Fibroblast of peridontal ligament (primary cell): ENCODE measurements around the gene SPHK2.
"Not testable (repeated sequence)": the region's sequence is repeated elsewhere in the genome, so short reads cannot be mapped to it uniquely, and the experiment has no call there.

Source experiments
- DNase-seq: peaks from one replicate; pipeline ENCODE4 v3.0.0-alpha.2; 2010; ENCODE audit errors: extremely low read depth

The SPHK2 gene

GRCh38 chr19:48618916-48619691 is at the start of gene SPHK2, which contains the start of gene RPL18:
Gene SPHK2, plus strand, starts transcription at chr19:48619506. Its CDS starts 1,009 bp downstream, at chr19:48620515.
Gene RPL18, minus strand, starts transcription at chr19:48619178. Its CDS starts 35 bp downstream, at chr19:48619143.
- peak; percentile 100 for DNase-seq

GRCh38 chr19:48569814-48570213 is 49.5 kb upstream of the SPHK2 start:
- peak; percentile 64 for DNase-seq

DNA sequence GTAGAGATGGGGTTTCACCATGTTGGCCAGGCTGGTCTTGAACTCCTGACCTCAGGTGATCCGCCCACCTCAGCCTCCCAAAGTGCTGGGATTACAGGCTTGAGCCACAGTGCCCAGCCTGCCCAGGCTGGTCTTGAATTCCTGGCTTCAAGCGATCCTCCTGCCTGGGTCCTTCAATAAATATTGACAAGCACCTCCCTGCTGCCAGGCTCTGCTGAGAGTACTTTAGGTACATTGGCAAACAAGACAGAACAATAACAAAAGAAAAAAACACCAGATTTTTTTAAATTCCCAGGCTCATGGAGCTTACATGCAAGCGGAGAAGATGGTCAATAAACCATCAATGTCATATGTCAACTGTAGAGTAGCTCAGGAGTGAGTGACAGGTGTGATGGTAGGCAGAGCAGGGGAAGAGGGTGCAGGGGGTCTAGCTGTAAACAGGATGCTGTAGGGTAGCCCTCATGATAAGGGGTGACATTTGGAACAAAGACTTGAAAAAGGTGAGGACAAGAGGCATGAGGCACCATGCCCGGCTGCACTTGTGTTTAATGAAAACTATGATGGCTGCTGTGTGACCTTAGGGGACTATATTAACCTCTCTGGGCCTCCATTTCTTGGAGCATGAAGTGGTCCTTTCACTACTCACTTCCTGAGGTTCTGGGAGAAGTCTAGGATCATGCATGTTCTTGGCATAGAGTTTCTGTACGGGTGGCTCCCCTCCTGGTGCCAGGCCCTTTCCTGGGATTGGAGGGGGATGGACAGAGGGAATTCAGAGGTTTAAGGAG is 47.7 kb upstream of the SPHK2 start:
- DNase-seq = no peak

DNA sequence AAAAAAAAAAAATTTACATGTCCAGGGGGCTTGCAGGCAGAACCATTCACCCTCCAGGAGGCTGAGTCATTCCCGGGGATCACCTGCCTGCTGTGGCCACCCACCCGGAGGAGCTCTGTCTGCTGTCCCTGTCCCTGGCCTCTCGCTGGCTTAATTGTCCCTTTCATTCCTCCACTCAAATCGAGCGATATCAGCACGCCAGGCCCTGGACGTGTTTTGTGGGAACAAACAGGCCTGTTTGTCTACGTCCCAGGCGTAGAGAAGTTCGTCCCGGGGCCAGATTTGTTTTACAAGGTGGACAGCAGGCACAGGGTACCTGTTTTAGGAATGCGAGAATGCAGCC is 46.2 kb upstream of the SPHK2 start:
- DNase-seq = no peak

DNA sequence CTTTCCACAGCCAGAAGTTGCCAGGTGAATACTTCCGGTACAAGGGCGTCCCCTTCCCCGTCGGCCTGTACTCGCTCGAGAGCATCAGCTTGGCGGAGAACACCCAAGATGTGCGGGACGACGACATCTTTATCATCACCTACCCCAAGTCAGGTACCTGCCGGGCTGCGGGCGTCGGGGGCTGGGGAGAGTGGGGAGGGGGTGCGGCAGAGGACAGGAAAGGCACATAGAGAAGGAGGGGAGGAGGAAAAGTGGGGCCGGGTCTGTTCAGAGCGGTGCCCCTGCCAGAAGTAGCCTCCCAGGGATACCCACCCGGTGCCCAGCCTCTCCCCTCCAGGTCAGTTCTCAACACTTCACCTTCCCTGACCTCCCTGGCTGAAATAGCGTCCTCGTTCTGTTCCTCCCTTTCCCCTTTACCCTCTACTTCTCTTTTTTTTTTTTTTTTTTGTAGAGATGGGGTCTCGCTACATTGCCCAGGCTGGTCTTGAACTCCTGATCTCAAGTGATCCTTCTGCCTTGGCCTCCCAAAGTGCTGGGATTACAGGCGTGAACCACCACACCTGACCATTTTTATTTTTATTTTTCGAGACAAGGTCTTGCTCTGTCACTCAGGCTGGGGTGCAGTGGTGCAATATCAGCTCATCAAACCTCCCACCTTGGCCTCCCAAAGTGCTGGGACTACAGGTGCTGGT is 43.2 kb upstream of the SPHK2 start:
- no peak for DNase-seq

- not testable (repeated sequence) for DNase-seq
These were observed 41.4 kb upstream of the SPHK2 start for GRCh38 chr19:48577908-48578307.

GRCh38 chr19:48578891-48579290 is 40.4 kb upstream of the SPHK2 start:
- no peak for DNase-seq

GRCh38 chr19:48582168-48582567 is 37.1 kb upstream of the SPHK2 start:
- no peak for DNase-seq

GRCh38 chr19:48587387-48587786 is 31.9 kb upstream of the SPHK2 start:
- DNase-seq = no peak

GRCh38 chr19:48588670-48589401 is 30.5 kb upstream of the SPHK2 start:
- DNase-seq = peak; percentile 76

DNA sequence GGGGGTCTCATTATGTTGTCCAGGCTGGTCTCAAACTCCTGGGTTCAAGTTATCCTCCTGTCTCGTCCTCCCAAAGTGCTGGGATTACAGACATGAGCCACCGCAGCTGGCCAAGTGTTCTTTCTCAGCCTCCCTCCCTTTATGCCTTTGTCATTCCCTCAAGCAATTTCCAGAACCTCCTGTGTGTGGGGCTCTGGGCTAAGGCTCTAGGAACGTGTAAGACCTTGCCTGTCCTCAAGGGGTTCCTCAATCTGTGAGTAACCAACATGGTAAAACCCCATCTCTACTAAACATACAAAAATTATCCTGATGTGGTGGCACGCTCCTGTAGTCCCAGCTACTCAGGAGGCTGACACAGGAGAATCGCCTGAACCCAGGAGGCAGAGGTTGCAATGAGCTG is 28.3 kb upstream of the SPHK2 start:
- no peak for DNase-seq

DNA sequence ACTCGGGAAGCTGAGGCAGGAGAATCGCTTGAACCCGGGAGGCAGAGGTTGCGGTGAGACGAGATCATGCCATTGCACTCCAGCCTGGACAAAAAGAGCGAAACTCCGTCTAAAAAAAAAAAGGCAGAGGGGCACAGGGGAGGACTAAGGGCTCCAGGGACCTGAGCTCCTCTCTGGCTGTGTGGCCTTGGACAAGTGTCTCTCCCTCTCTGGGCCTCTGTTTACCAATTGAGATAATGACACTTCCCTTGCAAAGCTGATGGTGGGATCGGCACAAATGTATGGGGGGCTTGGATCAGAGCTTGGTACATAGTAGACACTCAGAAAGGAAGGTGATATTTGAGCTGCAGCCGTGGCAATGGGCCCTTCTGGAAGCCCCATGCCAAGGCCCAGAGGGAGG is 24.1 kb upstream of the SPHK2 start:
- no peak for DNase-seq

- no peak for DNase-seq
These were observed 23.5 kb upstream of the SPHK2 start for GRCh38 chr19:48595833-48596232.

DNA sequence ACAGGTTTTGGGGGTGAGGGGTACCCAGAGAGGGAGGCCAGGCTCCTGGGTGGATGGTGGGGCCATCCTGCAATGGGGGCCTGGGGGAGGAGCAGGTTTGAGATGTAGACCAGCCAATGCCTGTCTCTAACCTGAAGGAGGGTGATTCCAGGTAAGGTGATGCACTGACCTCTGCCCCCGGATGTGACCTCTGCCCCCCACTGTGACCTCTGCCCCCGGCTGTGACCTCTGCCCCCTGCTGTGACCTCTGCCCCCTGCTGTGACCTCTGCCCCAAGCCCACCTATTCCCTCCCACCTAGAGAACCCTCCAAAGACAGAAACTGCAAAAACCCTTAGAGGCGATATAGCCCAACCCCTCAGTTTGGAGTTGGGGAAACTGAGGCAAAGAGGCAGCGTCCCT is 23.1 kb upstream of the SPHK2 start:
- DNase-seq = no peak

DNA sequence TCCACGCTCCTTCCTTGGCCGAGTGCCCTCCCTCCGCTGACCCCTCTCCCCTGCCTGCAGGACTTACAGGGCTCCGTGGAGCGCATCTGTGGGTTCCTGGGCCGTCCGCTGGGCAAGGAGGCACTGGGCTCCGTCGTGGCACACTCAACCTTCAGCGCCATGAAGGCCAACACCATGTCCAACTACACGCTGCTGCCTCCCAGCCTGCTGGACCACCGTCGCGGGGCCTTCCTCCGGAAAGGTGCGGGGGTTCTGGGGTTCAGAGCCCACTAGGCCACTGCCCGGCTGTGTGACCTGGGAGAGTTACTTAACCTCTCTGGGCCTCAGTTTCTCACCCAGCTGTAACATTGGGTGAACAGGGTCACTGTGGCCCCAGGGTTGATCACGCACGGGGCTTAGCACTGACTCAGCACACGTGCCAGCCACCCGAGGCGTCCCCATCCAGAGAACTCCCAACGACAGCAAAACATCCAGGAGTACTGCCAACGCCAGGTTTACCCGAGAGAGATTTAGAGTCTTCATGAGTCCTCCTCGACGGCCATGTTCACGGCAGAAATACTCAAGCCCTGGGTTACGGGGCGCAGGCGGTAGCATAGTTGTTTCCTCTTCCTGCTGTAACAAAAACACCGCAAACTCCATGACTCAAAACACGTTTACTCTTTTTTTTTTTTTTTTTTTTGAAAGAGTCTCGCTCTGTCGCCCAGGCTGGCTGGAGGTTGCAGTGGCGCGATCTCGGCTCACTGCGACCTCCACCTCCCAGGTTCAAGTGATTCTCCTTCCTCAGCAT is 22.4 kb upstream of the SPHK2 start:
- DNase-seq = no peak

GRCh38 chr19:48598996-48599700 is 20.2 kb upstream of the SPHK2 start:
- no peak for DNase-seq

DNA sequence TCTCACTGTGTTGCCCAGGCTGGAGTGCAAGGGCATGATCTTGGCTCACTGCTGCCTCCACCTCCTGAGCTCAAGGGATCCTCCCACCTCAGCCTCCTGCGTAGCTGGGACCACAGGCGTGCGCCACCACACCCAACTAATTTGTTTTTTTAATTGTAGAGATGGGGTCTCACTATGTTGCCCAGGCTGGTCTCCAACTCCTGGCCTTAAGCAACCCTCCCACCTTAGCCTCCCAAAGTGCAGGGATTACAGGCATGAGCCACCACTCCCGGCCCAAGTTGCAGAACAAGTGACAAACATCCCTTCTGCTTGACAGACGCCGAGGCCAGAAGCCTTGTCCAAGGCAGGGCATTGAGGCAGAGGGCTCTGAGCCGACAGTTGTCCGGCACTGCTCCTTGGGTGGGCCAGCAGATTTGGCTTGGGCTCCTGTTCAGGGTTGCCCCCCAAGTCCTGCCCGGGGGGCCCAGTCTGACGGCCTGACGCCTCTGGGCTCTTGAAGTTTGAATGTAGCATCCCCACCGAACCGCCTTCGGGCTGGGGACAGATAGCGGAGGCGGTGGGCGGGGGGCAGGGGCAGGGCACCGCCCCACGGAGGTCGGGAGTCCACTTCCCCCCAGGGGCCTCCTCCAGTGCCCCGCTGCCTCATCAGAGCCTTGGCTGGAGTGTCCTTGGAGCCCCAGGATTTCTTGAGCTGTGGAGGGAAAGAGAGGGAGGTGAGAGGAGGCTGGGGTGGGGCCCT is 18.5 kb upstream of the SPHK2 start:
- no peak for DNase-seq

- DNase-seq = no peak
These were observed 16.3 kb upstream of the SPHK2 start for GRCh38 chr19:48603001-48603400.

DNA sequence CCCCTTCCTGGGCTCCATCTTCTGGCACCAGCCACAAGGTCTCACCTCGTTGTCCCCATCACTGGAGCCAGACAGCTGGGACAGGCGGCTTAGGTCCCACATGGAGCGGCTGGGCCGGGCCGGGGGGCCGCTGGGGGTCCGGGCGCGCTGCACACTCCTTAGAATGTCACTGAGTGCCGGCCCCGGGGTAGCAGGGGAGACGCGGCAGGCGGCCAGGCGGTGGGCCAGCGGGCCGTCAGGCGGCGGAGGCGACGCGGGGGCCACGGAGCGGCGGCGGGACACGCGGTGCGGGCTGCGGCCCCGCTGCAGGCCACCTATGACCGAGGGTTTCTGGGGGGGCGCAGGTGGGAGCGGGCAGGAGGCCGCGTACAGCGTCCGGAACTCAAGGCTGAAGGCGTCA is 15.9 kb upstream of the SPHK2 start:
- no peak for DNase-seq

- no peak for DNase-seq
These were observed 15.5 kb upstream of the SPHK2 start for GRCh38 chr19:48603850-48604249.
